HG03469 (cell line): ENCODE results near the gene TRAF3.

Experiments used
- ATAC-seq: cut with Tn5 transposase; IDR thresholded peaks from one replicate; pipeline ENCODE4 v1.9.1; 2021; ENCODE audit warnings: mild to moderate bottlenecking, moderate library complexity, moderate number of reproducible peaks; ENCODE audit not compliant: unreplicated experiment

The TRAF3 gene

GRCh38 chr14:102949062-102949800 lies 172.0 kb downstream of the TRAF3 start:
- ATAC-seq, result no peak

GRCh38 chr14:102949801-102950451 lies 172.7 kb downstream of the TRAF3 start:
- ATAC-seq, result no peak

DNA sequence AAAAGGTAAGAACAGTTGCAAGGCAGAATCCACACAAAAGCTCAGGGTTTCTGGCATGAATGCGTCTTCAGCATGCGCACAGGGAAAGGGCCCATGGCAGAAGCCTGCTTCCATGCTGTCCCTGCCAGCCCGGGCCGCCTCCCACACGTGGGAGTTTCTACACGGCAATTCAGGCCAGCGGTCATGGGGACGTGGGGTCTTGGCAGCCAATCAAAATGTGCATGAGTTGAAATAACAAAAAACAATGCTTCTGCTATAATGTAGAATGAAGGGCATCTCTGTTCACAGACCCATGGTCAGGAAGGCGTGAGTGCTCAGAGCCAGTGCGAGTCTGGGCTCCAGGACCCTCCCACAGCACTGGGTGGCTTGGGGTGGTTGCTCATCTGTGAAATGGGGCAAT lies 173.8 kb downstream of the TRAF3 start:
- no peak for ATAC-seq

DNA sequence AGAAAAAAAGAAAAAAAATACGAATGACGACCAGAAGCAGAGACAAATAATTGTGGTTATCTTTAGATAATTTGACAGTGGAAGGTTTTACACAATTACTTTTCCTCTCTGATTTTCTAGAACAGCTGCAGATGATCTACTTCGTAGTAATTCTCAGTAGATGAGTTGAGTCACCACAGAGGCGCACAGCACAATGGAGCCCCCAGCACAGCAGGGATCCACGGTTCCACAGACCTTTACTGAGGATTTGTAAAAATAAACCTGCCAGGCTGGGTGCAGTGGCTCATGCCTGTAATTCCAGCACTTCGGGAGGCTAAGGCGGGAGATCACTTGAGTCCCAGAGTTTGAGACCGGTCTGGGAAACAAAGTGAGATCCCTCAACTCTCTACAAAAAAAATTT lies 174.6 kb downstream of the TRAF3 start:
- no peak for ATAC-seq

GRCh38 chr14:102952276-102952675 lies 175.0 kb downstream of the TRAF3 start:
- no peak for ATAC-seq

- no peak for ATAC-seq
Measured at GRCh38 chr14:102953100-102953499, 175.9 kb downstream of the TRAF3 start.

- no peak for ATAC-seq
Measured at GRCh38 chr14:102954081-102954789, 177.0 kb downstream of the TRAF3 start.

- ATAC-seq, result no peak
Measured at GRCh38 chr14:102955636-102956408, 178.6 kb downstream of the TRAF3 start.

GRCh38 chr14:102957222-102957621 lies 180.0 kb downstream of the TRAF3 start:
- ATAC-seq, result no peak

DNA sequence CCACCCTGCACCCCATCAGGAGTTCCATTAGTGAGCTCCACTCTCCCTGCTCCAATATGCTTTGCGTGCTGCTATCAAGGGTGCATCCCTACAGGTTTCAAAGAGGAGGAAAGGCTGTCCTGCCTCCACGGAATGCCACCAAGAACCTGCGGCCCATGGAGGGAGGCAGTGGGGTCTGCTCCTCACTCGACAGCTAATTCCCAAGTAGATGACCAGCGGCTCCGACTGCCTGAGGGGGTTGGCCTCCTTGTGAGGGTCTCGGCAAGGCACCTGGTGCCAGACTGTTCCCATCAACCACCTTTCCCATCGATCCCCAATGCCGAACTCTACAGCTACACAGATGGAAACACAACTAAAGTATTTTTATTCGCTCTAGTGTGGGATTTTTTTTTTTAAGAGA lies 181.2 kb downstream of the TRAF3 start:
- no peak for ATAC-seq
